SK-N-SH treated with all-trans-retinoic acid at 6 μM for 48 hours (cell line): ENCODE measurements around the gene BRD9.
"Not testable (repeated sequence)": the region's sequence is repeated elsewhere in the genome, so short reads cannot be mapped to it uniquely, and the experiment has no call there.

Experiments used
- CREB5 ChIP-seq: fragments of 250-450 bp; sonication (Bioruptor Pico); IDR thresholded peaks from 2 replicates; pipeline ENCODE4 v1.5.1; 2020; ENCODE audit warnings: low read depth, mild to moderate bottlenecking, moderate library complexity
- RARB ChIP-seq: fragments of 250-450 bp; sonication (Bioruptor Pico); IDR thresholded peaks from 2 replicates; pipeline ENCODE4 v1.8.0; 2021; ENCODE audit warnings: mild to moderate bottlenecking, moderate library complexity
- ZC3H10 ChIP-seq: fragments of 250-450 bp; sonication (Bioruptor Pico); IDR thresholded peaks from 2 replicates; pipeline ENCODE4 v1.5.1; 2021; ENCODE audit warnings: mild to moderate bottlenecking, moderate library complexity
- ZNF8 ChIP-seq: fragments of 450-650 bp; formaldehyde crosslinking; IDR thresholded peaks from 2 replicates; pipeline ENCODE4 v1.5.0; 2020; ENCODE audit warnings: mild to moderate bottlenecking, moderate library complexity

- TF ChIP-seq CREB5, ZNF8, RARB, ZC3H10 (CRISPR knock-in tag): not testable (repeated sequence)
Measured at GRCh38 chr5:834013-834412, 58.6 kb downstream of the BRD9 start.
